ENCODE results near the gene PPP6R1. TPM values are rescaled to one million over a fixed set of nuclear protein-coding genes. Genes with fewer than 3 reads are reported as not detected.

Gene PPP6R1
- total RNA-seq, 1 experiment from 2014 or later, result 113 TPM

GRCh38 chr19:55193481-55193880 lies 65.3 kb downstream of the PPP6R1 start:
- H3K4me1 ChIP-seq, result no peaks in the 10 kb centered on the region
- no TSS peak for BruUV-seq (replicated peaks)
- H3K27me3 Mint-ChIP-seq (ENCODE audit: insufficient read depth, unreplicated experiment), result peaks cover 1% of the 10 kb centered on the region
- H3K9me3 ChIP-seq, result no peaks in the 10 kb centered on the region
- POLR2A ChIA-PET, result interaction anchor here (0.6 kb wide), 1 partner anchor 58 kb away, joined by 10 read pairs; no protein-coding TSS in a partner anchor
- H3K9me3 Mint-ChIP-seq (ENCODE audit: unreplicated experiment), result no peaks in the 10 kb centered on the region
- H3K27ac Mint-ChIP-seq (ENCODE audit: unreplicated experiment), result no peak overlapping the region
- DNase-seq, result no peak
- no peaks in the 10 kb centered on the region for H3K27me3 ChIP-seq (replicated peaks; ENCODE audit: control insufficient read depth, insufficient read depth, low read length)
- H3K4me3 Mint-ChIP-seq (ENCODE audit: unreplicated experiment), result no peak overlapping the region
- CTCF ChIA-PET, result interaction anchor here (0.7 kb wide), 2 partner anchors 10 to 54 kb away, joined by 4 to 5 read pairs; no protein-coding TSS in a partner anchor
- intact Hi-C loops (cut with micrococcal nuclease; ENCODE audit: unreplicated experiment), result no loop called here
- H3K36me3 ChIP-seq (ENCODE audit: control insufficient read depth, insufficient read depth, low read length), result no peaks in the 10 kb centered on the region
- no peaks in the 10 kb centered on the region for H3K4me1 Mint-ChIP-seq (ENCODE audit: low read depth, unreplicated experiment)
- no peak for TF ChIP-seq CTCF (IDR thresholded peaks at IDR 0.05; ENCODE audit: insufficient read depth in 1 of 2, low read depth in 1 of 2, low read length in 1 of 2, severe bottlenecking in 1 of 2, unreplicated experiment in 1 of 2)
- no peaks in the 10 kb centered on the region for H3K36me3 Mint-ChIP-seq (ENCODE audit: insufficient read depth, unreplicated experiment)
- H3K4me3 ChIP-seq (ENCODE audit: low read depth, low read length), result no peak overlapping the region

GRCh38 chr19:55189403-55189835 lies 69.4 kb downstream of the PPP6R1 start:
- BruUV-seq (replicated peaks), result no TSS peak
- H3K4me3 ChIP-seq (ENCODE audit: low read depth, low read length), result no peak overlapping the region
- H3K4me3 Mint-ChIP-seq (ENCODE audit: unreplicated experiment), result no peak overlapping the region
- H3K27me3 ChIP-seq (replicated peaks; ENCODE audit: control insufficient read depth, insufficient read depth, low read length), result no peaks in the 10 kb centered on the region
- no peak for TF ChIP-seq CTCF (IDR thresholded peaks at IDR 0.05; ENCODE audit: insufficient read depth in 1 of 2, low read depth in 1 of 2, low read length in 1 of 2, severe bottlenecking in 1 of 2, unreplicated experiment in 1 of 2)
- peaks cover 5% of the 10 kb centered on the region for H3K27me3 Mint-ChIP-seq (ENCODE audit: insufficient read depth, unreplicated experiment)
- DNase-seq, result no peak
- H3K27ac Mint-ChIP-seq (ENCODE audit: unreplicated experiment), result no peak overlapping the region
- intact Hi-C loops (cut with micrococcal nuclease; ENCODE audit: unreplicated experiment), result no loop called here
- H3K36me3 ChIP-seq (ENCODE audit: control insufficient read depth, insufficient read depth, low read length), result no peaks in the 10 kb centered on the region
- H3K36me3 Mint-ChIP-seq (ENCODE audit: insufficient read depth, unreplicated experiment), result no peaks in the 10 kb centered on the region
- no peaks in the 10 kb centered on the region for H3K4me1 ChIP-seq
- ChIA-PET POLR2A (no interaction called here), CTCF (no interaction called here)
- no peaks in the 10 kb centered on the region for H3K4me1 Mint-ChIP-seq (ENCODE audit: low read depth, unreplicated experiment)
- no peaks in the 10 kb centered on the region for H3K9me3 Mint-ChIP-seq (ENCODE audit: unreplicated experiment)
- H3K9me3 ChIP-seq, result no peaks in the 10 kb centered on the region

- no peak for DNase-seq
- POLR2A ChIA-PET, result no interaction called here
- H3K4me3 ChIP-seq (ENCODE audit: low read depth, low read length), result no peak overlapping the region
- H3K27me3 Mint-ChIP-seq (ENCODE audit: insufficient read depth, unreplicated experiment), result peaks cover 5% of the 10 kb centered on the region
- no peaks in the 10 kb centered on the region for H3K9me3 ChIP-seq
- no peaks in the 10 kb centered on the region for H3K36me3 Mint-ChIP-seq (ENCODE audit: insufficient read depth, unreplicated experiment)
- BruUV-seq (replicated peaks), result no TSS peak
- H3K4me3 Mint-ChIP-seq (ENCODE audit: unreplicated experiment), result no peak overlapping the region
- TF ChIP-seq CTCF (IDR thresholded peaks at IDR 0.05; ENCODE audit: insufficient read depth in 1 of 2, low read depth in 1 of 2, low read length in 1 of 2, severe bottlenecking in 1 of 2, unreplicated experiment in 1 of 2), result no peak
- intact Hi-C loops (cut with micrococcal nuclease; ENCODE audit: unreplicated experiment), result no loop called here
- no peaks in the 10 kb centered on the region for H3K9me3 Mint-ChIP-seq (ENCODE audit: unreplicated experiment)
- H3K4me1 Mint-ChIP-seq (ENCODE audit: low read depth, unreplicated experiment), result no peaks in the 10 kb centered on the region
- no peaks in the 10 kb centered on the region for H3K4me1 ChIP-seq
- H3K27ac Mint-ChIP-seq (ENCODE audit: unreplicated experiment), result no peak overlapping the region
- no peaks in the 10 kb centered on the region for H3K36me3 ChIP-seq (ENCODE audit: control insufficient read depth, insufficient read depth, low read length)
- CTCF ChIA-PET, result no interaction called here
- no peaks in the 10 kb centered on the region for H3K27me3 ChIP-seq (replicated peaks; ENCODE audit: control insufficient read depth, insufficient read depth, low read length)
These were observed 70.2 kb downstream of the PPP6R1 start for GRCh38 chr19:55188625-55189024.

All from Caco-2 (cell line).